COLO668 (cell line): Measurements from ENCODE around the gene SNX15.

ENCODE experiments used
- DNase-seq: peaks from one replicate; lab custom pipeline; 2025; ENCODE audit not compliant: unreplicated experiment; lab: John Stamatoyannopoulos, UW

Gene SNX15

DNA sequence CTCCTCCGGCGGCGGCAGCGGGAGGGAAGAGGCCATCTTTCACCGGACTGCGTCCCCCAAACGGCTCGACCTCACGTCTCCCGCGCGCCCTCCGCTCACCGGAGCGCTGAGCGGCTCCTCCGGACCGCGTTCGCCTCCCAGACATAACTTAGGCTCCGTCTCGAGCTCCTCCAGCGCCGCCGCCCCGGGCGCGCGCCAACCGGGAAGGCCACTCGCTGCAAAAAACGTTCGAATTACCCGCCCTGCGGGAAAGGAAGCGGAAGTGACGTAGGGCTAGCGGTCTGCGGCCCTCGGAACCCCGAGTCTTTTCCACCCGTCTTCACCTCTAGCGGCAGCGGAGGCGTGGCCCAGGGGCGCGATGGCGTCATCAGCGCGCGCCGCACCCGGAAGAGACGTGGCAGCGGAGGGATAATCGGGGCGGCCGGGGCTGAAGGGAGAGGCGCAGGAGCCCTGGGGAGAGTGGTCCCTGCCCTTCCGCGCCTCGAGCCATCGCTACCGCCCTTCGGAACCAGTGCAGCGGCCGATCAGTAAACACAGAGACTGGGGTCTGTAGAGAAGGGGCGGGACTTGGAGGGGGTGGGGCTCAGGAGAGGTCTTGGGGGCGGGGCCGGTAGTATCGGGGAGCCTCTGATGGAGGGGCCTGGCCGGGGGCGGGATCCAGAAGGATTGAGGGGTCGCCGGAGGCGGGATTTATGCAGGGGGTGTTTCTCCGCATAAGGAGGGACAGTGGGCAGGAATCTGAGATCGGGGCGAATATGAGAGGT is 56.8 kb downstream of the SNX15 start, which contains the start of the genes CDCA5 and ZFPL1:
Gene CDCA5, minus strand, starts transcription at position 207 of the 764 bp plus-strand sequence. Its CDS starts 62 bp downstream, at position 145.
Gene ZFPL1, plus strand, starts transcription at position 389 of the 764 bp plus-strand sequence. CDS start 477 bp downstream, outside the sequence.
- peak; percentile 95 for DNase-seq

DNA sequence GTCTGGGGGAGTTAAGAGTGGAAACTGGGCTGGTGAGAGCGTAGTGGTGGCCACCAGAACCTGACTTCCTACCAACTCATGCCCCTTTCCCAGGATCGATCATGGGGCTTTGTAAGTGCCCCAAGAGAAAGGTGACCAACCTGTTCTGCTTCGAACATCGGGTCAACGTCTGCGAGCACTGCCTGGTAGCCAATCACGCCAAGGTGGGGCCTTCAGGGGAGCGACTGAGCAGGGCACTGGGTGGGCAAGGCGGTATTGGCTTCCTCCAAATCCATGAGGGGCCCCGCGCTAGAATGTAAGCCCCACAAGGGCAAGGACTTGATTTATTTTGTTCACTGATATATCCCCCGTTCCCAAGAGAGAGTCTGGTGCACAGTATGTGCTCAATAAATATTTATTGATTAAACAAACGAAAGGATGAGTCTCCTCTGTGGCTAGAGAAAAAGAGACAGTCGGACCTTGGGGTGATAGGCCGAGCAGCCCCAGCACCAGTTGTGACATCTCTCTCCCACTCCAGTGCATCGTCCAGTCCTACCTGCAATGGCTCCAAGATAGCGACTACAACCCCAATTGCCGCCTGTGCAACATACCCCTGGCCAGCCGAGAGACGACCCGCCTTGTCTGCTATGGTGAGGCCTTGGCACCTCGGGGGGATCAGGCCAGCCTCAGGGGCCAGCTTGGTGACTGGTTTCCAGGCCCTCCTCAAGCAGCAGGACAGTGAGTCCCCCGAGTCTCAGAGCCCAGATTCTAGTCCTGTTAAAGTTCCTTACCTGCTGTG is 57.5 kb downstream of the SNX15 start:
- no peak for DNase-seq

DNA sequence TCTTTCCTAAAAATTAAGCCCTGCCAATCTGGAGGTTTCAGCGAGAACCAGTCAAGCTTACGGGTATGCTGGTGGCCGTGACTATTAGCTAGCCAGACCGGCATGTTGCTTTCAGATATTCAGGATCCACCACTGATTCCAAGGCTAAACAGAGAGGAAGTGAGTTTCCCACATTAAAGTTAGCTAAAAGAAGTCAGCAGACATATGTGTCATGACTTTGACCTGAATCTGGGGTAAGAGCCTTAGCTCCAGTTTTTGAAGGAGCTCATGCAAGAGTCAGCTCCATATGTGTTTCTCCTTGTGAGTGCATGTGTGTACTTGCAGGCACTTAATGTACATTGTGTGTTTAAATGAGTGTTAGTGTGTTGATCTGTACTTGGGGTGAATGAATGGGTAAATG is 58.2 kb downstream of the SNX15 start:
- no peak for DNase-seq

- DNase-seq: no peak
These were observed 59.6 kb downstream of the SNX15 start for GRCh38 chr11:65086809-65087208.

- no peak for DNase-seq
These were observed 60.0 kb downstream of the SNX15 start for GRCh38 chr11:65087216-65087615.

GRCh38 chr11:65087827-65088226 is 60.6 kb downstream of the SNX15 start:
- DNase-seq: no peak

- DNase-seq: no peak
These were observed 62.4 kb downstream of the SNX15 start for GRCh38 chr11:65089621-65090020.
